PC-9 (cell line): ENCODE results near the gene GRIN2B. TPM values are rescaled to one million over a fixed set of nuclear protein-coding genes. Genes with fewer than 3 reads are reported as not detected.
A peak's percentile ranks its signal among the peaks of the same experiment; 100 is the strongest.

Source experiments
- BruUV-seq: library from RNA; stranded (reverse); fragments of 400-500 nt; replicated peaks from 2 replicates; lab custom pipeline; 2021; lab: Mats Ljungman, UMichigan
- CTCF ChIA-PET: fragments of 300-600 bp; sonication (Branson Sonifier 250); formaldehyde crosslinking; loops from one replicate; lab custom pipeline; 2022; ENCODE audit warnings: antibody characterized with exemption; lab: Charles Lee
- POLR2A ChIA-PET: fragments of 300-600 bp; sonication (Branson Sonifier 250); formaldehyde crosslinking; loops from one replicate; lab custom pipeline; 2022; ENCODE audit warnings: antibody characterized with exemption; ENCODE audit not compliant: unreplicated experiment; lab: Charles Lee
- DNase-seq, 2 experiments: peaks; one replicate each; pipeline versions ENCODE4 v3.0.0 to v3.0.0-alpha.2; 2015 to 2022; ENCODE audit warnings: mixed read lengths in 1 of 2
- H2AFZ ChIP-seq: fragments of 200-600 bp; sonication (generic); 2 replicates; pipeline ENCODE4 v1.8.1; 2017; ENCODE audit warnings: antibody characterized with exemption
- H3F3A ChIP-seq: fragments of 200-600 bp; sonication (generic); 2 replicates; pipeline ENCODE4 v1.8.1; 2017; ENCODE audit warnings: antibody characterized with exemption, mild to moderate bottlenecking, low read depth; ENCODE audit not compliant: insufficient read depth
- H3K27ac ChIP-seq: fragments of 200-600 bp; sonication (generic); 2 replicates; pipeline ENCODE4 v1.6.1; 2016; ENCODE audit warnings: mixed run types
- H3K27me3 ChIP-seq: fragments of 200-600 bp; sonication (generic); 2 replicates; pipeline ENCODE4 v1.6.1; 2016; ENCODE audit warnings: low read depth, mixed run types; ENCODE audit not compliant: insufficient read depth
- H3K36me3 ChIP-seq: fragments of 200-600 bp; sonication (generic); 2 replicates; pipeline ENCODE4 v1.6.1; 2016; ENCODE audit warnings: low read depth, mixed run types
- H3K4me1 ChIP-seq: fragments of 200-600 bp; sonication (generic); replicated peaks from 2 replicates; pipeline ENCODE4 v1.6.1; 2016; ENCODE audit warnings: mixed run types; ENCODE audit not compliant: insufficient read depth
- H3K4me2 ChIP-seq: fragments of 200-600 bp; sonication (generic); 2 replicates; pipeline ENCODE4 v1.6.1; 2017; ENCODE audit warnings: mixed run types
- H3K4me3 ChIP-seq: fragments of 200-600 bp; sonication (generic); 2 replicates; pipeline ENCODE4 v1.6.1; 2016; ENCODE audit warnings: mixed run types
- H3K79me2 ChIP-seq: fragments of 200-600 bp; sonication (generic); 2 replicates; pipeline ENCODE4 v1.6.1; 2017; ENCODE audit warnings: low read depth, mixed run types
- H3K9me2 ChIP-seq: fragments of 200-600 bp; sonication (generic); 2 replicates; pipeline ENCODE4 v1.8.1; 2017; ENCODE audit warnings: mild to moderate bottlenecking; ENCODE audit not compliant: insufficient read depth
- H3K9me3 ChIP-seq: fragments of 200-600 bp; sonication (generic); 2 replicates; pipeline ENCODE4 v1.8.1; 2016; ENCODE audit warnings: low read depth; ENCODE audit not compliant: insufficient read depth
- H4K20me1 ChIP-seq: fragments of 200-600 bp; sonication (generic); 2 replicates; pipeline ENCODE4 v1.8.1; 2017; ENCODE audit not compliant: insufficient read depth
- CTCF ChIP-seq: fragments of 200-600 bp; sonication (generic); conservative IDR thresholded peaks from 2 replicates; pipeline ENCODE4 v1.6.1; 2017; ENCODE audit warnings: mixed run types, antibody characterized with exemption, mild to moderate bottlenecking, moderate library complexity
- EZH2 ChIP-seq: fragments of 200-600 bp; sonication (generic); IDR thresholded peaks from 2 replicates; pipeline ENCODE4 v1.8.0; 2017; ENCODE audit warnings: antibody characterized with exemption, low read depth
- intact Hi-C: fragments of 100-400 bp; cut with micrococcal nuclease; formaldehyde crosslinking; loops from one replicate; pipeline ENCODE4 v1.10.0; 2022; ENCODE audit not compliant: unreplicated experiment
- total RNA-seq: library from RNA; stranded (reverse); gene quantifications from 2 replicates; pipeline ENCODE4 v1.2.3, GENCODE V29; 2021

The GRIN2B gene
- total RNA-seq, 1 experiment from 2014 or later, result not detected

GRCh38 chr12:13957576-13957975 is 23.8 kb downstream of the GRIN2B start:
- no peak overlapping the region for H3K4me2 ChIP-seq
- H3K9me2 ChIP-seq, result peaks cover 3% of the 10 kb centered on the region; the same call in 1 of the 2 replicates
- TF ChIP-seq CTCF (no peak), EZH2 (no peak)
- H2AFZ ChIP-seq, result no peak overlapping the region
- CTCF ChIA-PET, result no interaction called here
- H3K4me1 ChIP-seq, result no peaks in the 10 kb centered on the region
- DNase-seq, result no peak
- H3K4me3 ChIP-seq, result no peak overlapping the region
- no peaks in the 10 kb centered on the region for H3F3A ChIP-seq
- POLR2A ChIA-PET, result no interaction called here
- BruUV-seq, result no TSS peak
- no peaks in the 10 kb centered on the region for H3K36me3 ChIP-seq
- H3K9me3 ChIP-seq, result no peaks in the 10 kb centered on the region
- peaks cover 68% of the 10 kb centered on the region for H3K27me3 ChIP-seq
- H4K20me1 ChIP-seq, result no peaks in the 10 kb centered on the region
- H3K79me2 ChIP-seq, result no peaks in the 10 kb centered on the region
- intact Hi-C loops, result no loop called here
- no peak overlapping the region for H3K27ac ChIP-seq

- Histone ChIP-seq H3K9me3 (no peaks in the 10 kb centered on the region), H3K36me3 (no peaks in the 10 kb centered on the region), H3K79me2 (no peaks in the 10 kb centered on the region), H3K4me1 (no peaks in the 10 kb centered on the region), H3K4me3 (no peak overlapping the region), H3F3A (no peaks in the 10 kb centered on the region), H3K27me3 (peaks cover 55% of the 10 kb centered on the region), H4K20me1 (no peaks in the 10 kb centered on the region), H2AFZ (no peak overlapping the region), H3K27ac (no peak overlapping the region), H3K9me2 (peaks cover 3% of the 10 kb centered on the region; the same call in 1 of the 2 replicates), H3K4me2 (no peak overlapping the region)
- no peak for DNase-seq
- ChIA-PET CTCF (no interaction called here), POLR2A (no interaction called here)
- no TSS peak for BruUV-seq
- TF ChIP-seq EZH2 (no peak), CTCF (no peak)
- intact Hi-C loops, result no loop called here
Observed at GRCh38 chr12:13956060-13956590, 25.3 kb downstream of the GRIN2B start.

GRCh38 chr12:13952096-13952495 is 29.3 kb downstream of the GRIN2B start:
- Histone ChIP-seq H3K79me2 (no peaks in the 10 kb centered on the region), H3K27ac (no peak overlapping the region), H3K9me2 (peaks cover 3% of the 10 kb centered on the region; the same call in 1 of the 2 replicates), H4K20me1 (no peaks in the 10 kb centered on the region; the same call in 1 of the 2 replicates), H3K4me3 (no peak overlapping the region), H3K4me1 (no peaks in the 10 kb centered on the region), H3K4me2 (0 out of 2 replicates have a peak overlapping the region, but pooled peaks have one; percentile 3), H2AFZ (no peak overlapping the region), H3K9me3 (peaks cover 4% of the 10 kb centered on the region; the same call in 1 of the 2 replicates), H3K27me3 (peaks cover 21% of the 10 kb centered on the region), H3K36me3 (no peaks in the 10 kb centered on the region), H3F3A (no peaks in the 10 kb centered on the region)
- intact Hi-C loops, result no loop called here
- no peak for TF ChIP-seq EZH2
- TF ChIP-seq CTCF, result no peak
- no TSS peak for BruUV-seq
- POLR2A ChIA-PET, result no interaction called here
- no peak for DNase-seq
- CTCF ChIA-PET, result no interaction called here
